ENCODE results near the gene RASGEF1C.

RASGEF1C gene

DNA sequence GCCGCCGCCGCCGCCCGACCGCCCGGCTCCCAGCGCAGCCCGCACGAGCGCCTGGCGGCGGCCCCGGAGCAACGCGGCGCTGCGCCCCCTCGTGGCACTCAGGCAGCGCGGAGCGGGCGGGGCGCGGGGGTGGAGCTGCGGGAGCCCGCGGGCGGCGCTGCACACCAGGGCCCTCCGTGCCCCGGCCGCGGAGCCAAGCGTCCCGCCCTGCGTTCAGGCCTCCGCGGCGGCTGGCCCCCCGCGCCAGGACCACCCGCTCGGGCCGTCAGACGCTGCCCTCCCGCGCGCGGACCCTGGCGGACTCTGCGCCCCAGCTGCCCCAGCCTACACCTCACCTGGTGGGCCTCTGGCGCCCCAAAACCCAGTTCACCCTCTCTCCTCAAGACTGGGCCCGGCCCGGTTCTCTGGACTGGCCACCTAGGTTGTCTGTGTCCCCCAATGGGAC is at the start of gene RASGEF1C:
Gene RASGEF1C (minus strand): TSS at position 75 of the 445 bp plus-strand sequence. CDS start 71,159 bp downstream, outside the sequence.
- Histone ChIP-seq H3K9me3 (no peaks in the 10 kb centered on the region), H3K27me3 (peaks cover 83% of the 10 kb centered on the region), H3K4me1 (ENCODE audit: control insufficient read depth in 1 of 2, insufficient read depth in 1 of 2, low read depth in 1 of 2, low read length in 1 of 2) (peaks cover 0 to 5% of the 10 kb centered on the region in 2 experiments), H3K27ac (no peak within 1 kb of the TSS), H3K36me3 (no peaks in the 10 kb centered on the region), H3K4me3 (ENCODE audit: low read depth in 1 of 2, low read length in 1 of 2) (no peak within 1 kb of the TSS)
- TF ChIP-seq, protein P1, sequence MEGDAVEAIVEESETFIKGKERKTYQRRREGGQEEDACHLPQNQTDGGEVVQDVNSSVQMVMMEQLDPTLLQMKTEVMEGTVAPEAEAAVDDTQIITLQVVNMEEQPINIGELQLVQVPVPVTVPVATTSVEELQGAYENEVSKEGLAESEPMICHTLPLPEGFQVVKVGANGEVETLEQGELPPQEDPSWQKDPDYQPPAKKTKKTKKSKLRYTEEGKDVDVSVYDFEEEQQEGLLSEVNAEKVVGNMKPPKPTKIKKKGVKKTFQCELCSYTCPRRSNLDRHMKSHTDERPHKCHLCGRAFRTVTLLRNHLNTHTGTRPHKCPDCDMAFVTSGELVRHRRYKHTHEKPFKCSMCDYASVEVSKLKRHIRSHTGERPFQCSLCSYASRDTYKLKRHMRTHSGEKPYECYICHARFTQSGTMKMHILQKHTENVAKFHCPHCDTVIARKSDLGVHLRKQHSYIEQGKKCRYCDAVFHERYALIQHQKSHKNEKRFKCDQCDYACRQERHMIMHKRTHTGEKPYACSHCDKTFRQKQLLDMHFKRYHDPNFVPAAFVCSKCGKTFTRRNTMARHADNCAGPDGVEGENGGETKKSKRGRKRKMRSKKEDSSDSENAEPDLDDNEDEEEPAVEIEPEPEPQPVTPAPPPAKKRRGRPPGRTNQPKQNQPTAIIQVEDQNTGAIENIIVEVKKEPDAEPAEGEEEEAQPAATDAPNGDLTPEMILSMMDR (IDR thresholded peaks at IDR 0.05) = no peak

DNA sequence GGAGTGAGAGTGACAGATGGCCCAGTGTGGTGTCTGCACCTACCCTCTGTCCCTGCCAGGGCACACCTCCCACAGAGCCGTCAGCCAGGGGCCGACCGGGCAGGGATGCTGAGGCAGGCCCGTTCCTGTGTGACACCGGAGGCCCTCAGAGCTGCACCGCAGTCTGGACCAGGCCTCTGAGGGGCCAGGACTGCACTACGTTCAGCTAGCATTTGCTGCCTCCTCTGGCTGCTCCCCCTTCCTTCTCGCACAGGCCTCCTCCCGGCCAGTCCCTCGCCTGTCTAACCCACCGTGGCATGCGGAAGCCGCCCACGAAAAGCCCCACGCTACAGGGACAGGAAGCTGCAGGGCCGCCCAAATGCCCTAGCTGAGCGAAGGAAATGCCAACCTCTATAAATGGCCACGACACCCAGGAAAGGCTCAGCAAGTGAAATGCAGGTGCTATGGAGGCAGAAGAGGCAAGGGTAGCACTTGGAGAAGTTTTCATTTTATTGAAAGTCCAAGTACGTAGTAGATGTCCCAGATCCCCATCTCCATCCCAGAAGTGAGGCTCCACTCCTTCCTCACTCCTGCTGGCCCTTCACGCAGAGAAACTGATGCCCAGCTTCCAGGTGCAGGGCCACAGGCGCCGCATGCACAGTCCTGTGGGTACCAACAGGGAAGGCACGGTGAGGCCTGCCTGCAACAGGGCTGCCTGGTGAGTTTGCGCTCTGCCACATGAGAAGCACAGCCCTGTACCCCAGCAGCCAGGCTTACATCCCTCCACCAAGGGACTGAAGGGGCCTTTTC is 44.2 kb upstream of the RASGEF1C start:
- H3K9me3 ChIP-seq = peaks cover 88% of the 10 kb centered on the region

DNA sequence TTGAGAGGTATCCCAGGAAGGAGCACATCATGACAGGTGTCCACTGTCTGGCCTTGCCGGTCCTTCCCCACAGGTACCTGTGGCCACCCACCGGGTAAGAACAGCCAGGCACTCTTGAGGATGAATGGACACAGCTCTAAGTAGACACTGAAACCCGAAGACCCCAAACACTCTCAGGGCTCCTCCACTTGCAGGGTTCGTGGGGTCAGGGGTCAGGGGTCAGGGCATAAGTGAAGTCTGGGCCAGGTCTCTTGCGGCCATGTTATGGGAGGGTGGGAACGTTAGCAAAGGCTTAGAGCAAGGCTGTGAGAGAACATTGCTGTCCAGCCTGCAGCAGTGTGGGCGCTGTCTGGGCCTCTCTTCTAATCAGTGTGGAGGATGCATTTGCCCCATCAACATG is 42.9 kb upstream of the RASGEF1C start:
- peaks cover 23% of the 10 kb centered on the region for H3K36me3 ChIP-seq
- no peak overlapping the region for H3K4me3 ChIP-seq (ENCODE audit: low read depth in 1 of 2, low read length in 1 of 2)
- peaks cover 79% of the 10 kb centered on the region for H3K9me3 ChIP-seq
- no peaks in the 10 kb centered on the region for H3K27me3 ChIP-seq
- H3K27ac ChIP-seq = no peak overlapping the region
- TF ChIP-seq, protein P1 (IDR thresholded peaks at IDR 0.05) = no peak
- peaks cover 4 to 8% of the 10 kb centered on the region in 2 experiments for H3K4me1 ChIP-seq (ENCODE audit: control insufficient read depth in 1 of 2, insufficient read depth in 1 of 2, low read depth in 1 of 2, low read length in 1 of 2)

More for the DNA sequence above, 44.2 kb upstream of the RASGEF1C start:
- Histone ChIP-seq H3K36me3 (peaks cover 9% of the 10 kb centered on the region), H3K4me1 (ENCODE audit: control insufficient read depth in 1 of 2, insufficient read depth in 1 of 2, low read depth in 1 of 2, low read length in 1 of 2) (peaks cover 4 to 8% of the 10 kb centered on the region in 2 experiments), H3K27ac (no peak overlapping the region), H3K27me3 (no peaks in the 10 kb centered on the region), H3K4me3 (ENCODE audit: low read depth in 1 of 2, low read length in 1 of 2) (no peak overlapping the region)
- TF ChIP-seq, protein P1 (IDR thresholded peaks at IDR 0.05) = no peak

DNA sequence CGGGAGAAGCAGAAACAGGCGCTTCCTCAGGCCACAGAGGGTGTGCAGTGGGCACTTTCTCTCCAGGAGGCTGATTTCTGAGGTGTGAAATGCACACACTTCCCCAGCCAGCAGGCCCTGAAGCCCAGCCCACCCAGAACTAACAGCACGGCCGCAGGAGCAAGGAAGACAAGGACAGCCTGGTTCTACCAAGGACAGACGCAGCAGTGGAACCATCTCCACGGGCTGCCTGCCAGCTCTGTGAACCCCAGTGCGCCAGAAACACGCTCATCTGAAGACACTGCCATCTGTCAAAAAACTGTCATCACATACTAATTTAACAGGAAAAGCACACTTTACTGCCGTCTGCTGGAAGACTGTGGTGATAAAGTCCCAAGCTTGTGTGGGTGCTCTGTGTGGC is 42.1 kb upstream of the RASGEF1C start:
- Histone ChIP-seq H3K4me3 (ENCODE audit: low read depth in 1 of 2, low read length in 1 of 2) (no peak overlapping the region), H3K27ac (no peak overlapping the region), H3K9me3 (peaks cover 72% of the 10 kb centered on the region), H3K27me3 (no peaks in the 10 kb centered on the region), H3K36me3 (peaks cover 26% of the 10 kb centered on the region), H3K4me1 (ENCODE audit: control insufficient read depth in 1 of 2, insufficient read depth in 1 of 2, low read depth in 1 of 2, low read length in 1 of 2) (peaks cover 4 to 8% of the 10 kb centered on the region in 2 experiments)
- TF ChIP-seq, protein P1 (IDR thresholded peaks at IDR 0.05) = no peak

GRCh38 chr5:180250329-180250728 is 41.3 kb upstream of the RASGEF1C start:
- Histone ChIP-seq H3K4me3 (ENCODE audit: low read depth in 1 of 2, low read length in 1 of 2) (no peak overlapping the region), H3K36me3 (peaks cover 29% of the 10 kb centered on the region), H3K9me3 (peaks cover 69% of the 10 kb centered on the region), H3K27me3 (no peaks in the 10 kb centered on the region), H3K27ac (no peak overlapping the region), H3K4me1 (ENCODE audit: control insufficient read depth in 1 of 2, insufficient read depth in 1 of 2, low read depth in 1 of 2, low read length in 1 of 2) (peaks cover 4 to 8% of the 10 kb centered on the region in 2 experiments)
- TF ChIP-seq, protein P1 (IDR thresholded peaks at IDR 0.05) = no peak
